ENCODE results near the gene CCDC171. TPM values are rescaled to one million over a fixed set of nuclear protein-coding genes. Genes with fewer than 3 reads are reported as not detected.
"Not testable (repeated sequence)": the region's sequence is repeated elsewhere in the genome, so short reads cannot be mapped to it uniquely, and the experiment has no call there.

The CCDC171 gene
- polyA plus RNA-seq, 4 donors, result 0.27 to 2.1 (median 0.92) TPM

- Histone ChIP-seq H3K4me1 (ENCODE audit: control insufficient read depth in 3 of 3, insufficient read depth in 2 of 3, low read depth in 1 of 3, low read length in 2 of 3) (no peaks in the 10 kb centered on the region), H3K4me3 (ENCODE audit: low read depth in 1 of 3, low read length in 3 of 3) (no peak overlapping the region), H3K27ac (ENCODE audit: low read depth in 1 of 3, low read length in 2 of 3) (no peak overlapping the region), H3K9me3 (ENCODE audit: control insufficient read depth in 2 of 2, insufficient read depth in 1 of 2, low read depth in 1 of 2, low read length in 1 of 2) (no peaks in the 10 kb centered on the region), H3K27me3 (ENCODE audit: control insufficient read depth in 3 of 3, insufficient read depth in 3 of 3, low read length in 3 of 3) (no peaks in the 10 kb centered on the region), H3K36me3 (ENCODE audit: control insufficient read depth in 3 of 3, insufficient read depth in 2 of 3, low read depth in 1 of 3, low read length in 3 of 3) (no peaks in the 10 kb centered on the region)
- DNase-seq (no peak), FAIRE-seq (no peak)
Observed at GRCh38 chr9:15693701-15694100, 140.9 kb downstream of the CCDC171 start.

- Histone ChIP-seq H3K4me1 (ENCODE audit: control insufficient read depth in 3 of 3, insufficient read depth in 2 of 3, low read depth in 1 of 3, low read length in 2 of 3) (no peaks in the 10 kb centered on the region), H3K4me3 (ENCODE audit: low read depth in 1 of 3, low read length in 3 of 3) (no peak overlapping the region), H3K27ac (ENCODE audit: low read depth in 1 of 3, low read length in 2 of 3) (no peak overlapping the region), H3K36me3 (ENCODE audit: control insufficient read depth in 3 of 3, insufficient read depth in 2 of 3, low read depth in 1 of 3, low read length in 3 of 3) (no peaks in the 10 kb centered on the region), H3K9me3 (ENCODE audit: control insufficient read depth in 2 of 2, insufficient read depth in 1 of 2, low read depth in 1 of 2, low read length in 1 of 2) (no peaks in the 10 kb centered on the region), H3K27me3 (ENCODE audit: control insufficient read depth in 3 of 3, insufficient read depth in 3 of 3, low read length in 3 of 3) (no peaks in the 10 kb centered on the region)
- no peak for FAIRE-seq
- DNase-seq, result no peak
- 42 to 73% (median 47%) methylated on average over 1 of the region's 1 CpG for WGBS, 3 donors
Observed at GRCh38 chr9:15696979-15697378, 144.1 kb downstream of the CCDC171 start.

- DNase-seq (no peak), FAIRE-seq (no peak)
- H3K9me3 ChIP-seq (ENCODE audit: control insufficient read depth in 2 of 2, insufficient read depth in 1 of 2, low read depth in 1 of 2, low read length in 1 of 2), result no peaks in the 10 kb centered on the region
- no peak overlapping the region for H3K4me3 ChIP-seq (ENCODE audit: low read depth in 1 of 3, low read length in 3 of 3)
- no peak overlapping the region for H3K27ac ChIP-seq (ENCODE audit: low read depth in 1 of 3, low read length in 2 of 3)
- 82 to 95% (median 86%) methylated on average over 2 of the region's 2 CpGs for WGBS, 3 donors
- no peaks in the 10 kb centered on the region for H3K27me3 ChIP-seq (ENCODE audit: control insufficient read depth in 3 of 3, insufficient read depth in 3 of 3, low read length in 3 of 3)
- H3K4me1 ChIP-seq (ENCODE audit: control insufficient read depth in 3 of 3, insufficient read depth in 2 of 3, low read depth in 1 of 3, low read length in 2 of 3), result no peaks in the 10 kb centered on the region
- H3K36me3 ChIP-seq (ENCODE audit: control insufficient read depth in 3 of 3, insufficient read depth in 2 of 3, low read depth in 1 of 3, low read length in 3 of 3), result no peaks in the 10 kb centered on the region
Observed at GRCh38 chr9:15697446-15697851, 144.6 kb downstream of the CCDC171 start.

- not testable (repeated sequence) for H3K36me3 ChIP-seq (ENCODE audit: control insufficient read depth in 3 of 3, insufficient read depth in 2 of 3, low read depth in 1 of 3, low read length in 3 of 3); H3K9me3 ChIP-seq (ENCODE audit: control insufficient read depth in 2 of 2, insufficient read depth in 1 of 2, low read depth in 1 of 2, low read length in 1 of 2); H3K4me1 ChIP-seq (ENCODE audit: control insufficient read depth in 3 of 3, insufficient read depth in 2 of 3, low read depth in 1 of 3, low read length in 2 of 3); FAIRE-seq; H3K27me3 ChIP-seq (ENCODE audit: control insufficient read depth in 3 of 3, insufficient read depth in 3 of 3, low read length in 3 of 3); DNase-seq; H3K4me3 ChIP-seq (ENCODE audit: low read depth in 1 of 3, low read length in 3 of 3); H3K27ac ChIP-seq (ENCODE audit: low read depth in 1 of 3, low read length in 2 of 3)
- WGBS, 3 donors, result 89 to 97% (median 97%) methylated on average over 17 to 36 of the region's 36 CpGs
Observed at GRCh38 chr9:15699876-15700559, 147.2 kb downstream of the CCDC171 start.

- H3K4me3 ChIP-seq (ENCODE audit: low read depth in 1 of 3, low read length in 3 of 3), result no peak overlapping the region
- H3K4me1 ChIP-seq (ENCODE audit: control insufficient read depth in 3 of 3, insufficient read depth in 2 of 3, low read depth in 1 of 3, low read length in 2 of 3), result no peaks in the 10 kb centered on the region
- FAIRE-seq (no peak), DNase-seq (no peak)
- no peaks in the 10 kb centered on the region for H3K9me3 ChIP-seq (ENCODE audit: control insufficient read depth in 2 of 2, insufficient read depth in 1 of 2, low read depth in 1 of 2, low read length in 1 of 2)
- H3K27ac ChIP-seq (ENCODE audit: low read depth in 1 of 3, low read length in 2 of 3), result no peak overlapping the region
- WGBS, 3 donors, result 90 to 92% (median 92%) methylated on average over 3 of the region's 3 CpGs
- no peaks in the 10 kb centered on the region for H3K36me3 ChIP-seq (ENCODE audit: control insufficient read depth in 3 of 3, insufficient read depth in 2 of 3, low read depth in 1 of 3, low read length in 3 of 3)
- H3K27me3 ChIP-seq (ENCODE audit: control insufficient read depth in 3 of 3, insufficient read depth in 3 of 3, low read length in 3 of 3), result no peaks in the 10 kb centered on the region
Observed at GRCh38 chr9:15707000-15707399, 154.2 kb downstream of the CCDC171 start.

- Histone ChIP-seq H3K4me3 (ENCODE audit: low read depth in 1 of 3, low read length in 3 of 3) (no peak overlapping the region), H3K27ac (ENCODE audit: low read depth in 1 of 3, low read length in 2 of 3) (no peak overlapping the region), H3K27me3 (ENCODE audit: control insufficient read depth in 3 of 3, insufficient read depth in 3 of 3, low read length in 3 of 3) (no peaks in the 10 kb centered on the region), H3K36me3 (ENCODE audit: control insufficient read depth in 3 of 3, insufficient read depth in 2 of 3, low read depth in 1 of 3, low read length in 3 of 3) (no peaks in the 10 kb centered on the region), H3K9me3 (ENCODE audit: control insufficient read depth in 2 of 2, insufficient read depth in 1 of 2, low read depth in 1 of 2, low read length in 1 of 2) (no peaks in the 10 kb centered on the region), H3K4me1 (ENCODE audit: control insufficient read depth in 3 of 3, insufficient read depth in 2 of 3, low read depth in 1 of 3, low read length in 2 of 3) (no peaks in the 10 kb centered on the region)
- FAIRE-seq (no peak), DNase-seq (no peak)
- 71 to 88% (median 73%) methylated on average over 1 of the region's 1 CpG for WGBS, 3 donors
Observed at GRCh38 chr9:15711531-15711930, 158.7 kb downstream of the CCDC171 start.

GRCh38 chr9:15711931-15712330 lies 159.1 kb downstream of the CCDC171 start:
- 82 to 86% (median 82%) methylated on average over 2 of the region's 2 CpGs for WGBS, 3 donors
- H3K36me3 ChIP-seq (ENCODE audit: control insufficient read depth in 3 of 3, insufficient read depth in 2 of 3, low read depth in 1 of 3, low read length in 3 of 3), result no peaks in the 10 kb centered on the region
- H3K27me3 ChIP-seq (ENCODE audit: control insufficient read depth in 3 of 3, insufficient read depth in 3 of 3, low read length in 3 of 3), result no peaks in the 10 kb centered on the region
- no peak for DNase-seq
- no peak for FAIRE-seq
- no peaks in the 10 kb centered on the region for H3K9me3 ChIP-seq (ENCODE audit: control insufficient read depth in 2 of 2, insufficient read depth in 1 of 2, low read depth in 1 of 2, low read length in 1 of 2)
- H3K27ac ChIP-seq (ENCODE audit: low read depth in 1 of 3, low read length in 2 of 3), result no peak overlapping the region
- no peak overlapping the region for H3K4me3 ChIP-seq (ENCODE audit: low read depth in 1 of 3, low read length in 3 of 3)
- H3K4me1 ChIP-seq (ENCODE audit: control insufficient read depth in 3 of 3, insufficient read depth in 2 of 3, low read depth in 1 of 3, low read length in 2 of 3), result no peaks in the 10 kb centered on the region

- H3K27me3 ChIP-seq (ENCODE audit: control insufficient read depth in 3 of 3, insufficient read depth in 3 of 3, low read length in 3 of 3), result no peaks in the 10 kb centered on the region
- no peak overlapping the region for H3K4me3 ChIP-seq (ENCODE audit: low read depth in 1 of 3, low read length in 3 of 3)
- no peak for DNase-seq
- no peaks in the 10 kb centered on the region for H3K36me3 ChIP-seq (ENCODE audit: control insufficient read depth in 3 of 3, insufficient read depth in 2 of 3, low read depth in 1 of 3, low read length in 3 of 3)
- no peaks in the 10 kb centered on the region for H3K4me1 ChIP-seq (ENCODE audit: control insufficient read depth in 3 of 3, insufficient read depth in 2 of 3, low read depth in 1 of 3, low read length in 2 of 3)
- 76 to 97% (median 95%) methylated on average over 1 of the region's 1 CpG for WGBS, 3 donors
- no peak for FAIRE-seq
- no peak overlapping the region for H3K27ac ChIP-seq (ENCODE audit: low read depth in 1 of 3, low read length in 2 of 3)
- H3K9me3 ChIP-seq (ENCODE audit: control insufficient read depth in 2 of 2, insufficient read depth in 1 of 2, low read depth in 1 of 2, low read length in 1 of 2), result no peaks in the 10 kb centered on the region
Observed at GRCh38 chr9:15714746-15715145, 161.9 kb downstream of the CCDC171 start.

GRCh38 chr9:15717290-15717967 lies 164.6 kb downstream of the CCDC171 start:
- no peak for DNase-seq
- WGBS, 3 donors, result 96 to 98% (median 97%) methylated on average over 5 of the region's 5 CpGs

More at GRCh38 chr9:15717290-15717967, 164.6 kb downstream of the CCDC171 start:
- Histone ChIP-seq H3K27me3 (ENCODE audit: control insufficient read depth in 3 of 3, insufficient read depth in 3 of 3, low read length in 3 of 3) (no peaks in the 10 kb centered on the region), H3K9me3 (ENCODE audit: control insufficient read depth in 2 of 2, insufficient read depth in 1 of 2, low read depth in 1 of 2, low read length in 1 of 2) (no peaks in the 10 kb centered on the region), H3K36me3 (ENCODE audit: control insufficient read depth in 3 of 3, insufficient read depth in 2 of 3, low read depth in 1 of 3, low read length in 3 of 3) (no peaks in the 10 kb centered on the region), H3K27ac (ENCODE audit: low read depth in 1 of 3, low read length in 2 of 3) (no peak overlapping the region), H3K4me3 (ENCODE audit: low read depth in 1 of 3, low read length in 3 of 3) (no peak overlapping the region), H3K4me1 (ENCODE audit: control insufficient read depth in 3 of 3, insufficient read depth in 2 of 3, low read depth in 1 of 3, low read length in 2 of 3) (no peaks in the 10 kb centered on the region)
- no peak for FAIRE-seq

All from small intestine (tissue), 7 donors.